ENCODE data around the gene KLC4.

GRCh38 chr6:43014434-43014909 is 45.0 kb upstream of the KLC4 start:
- TF ChIP-seq CTCF (conservative IDR thresholded peaks at IDR 0.05; ENCODE audit: low read length) (no peak), EZH2phosphoT487 (IDR thresholded peaks at IDR 0.05; ENCODE audit: borderline replicate concordance, low read depth, low read length) (no peak)

Measured in OCI-LY7 (cell line).